ENCODE measurements around the gene CABLES1. TPM values are rescaled to one million over a fixed set of nuclear protein-coding genes. Genes with fewer than 3 reads are reported as not detected.

CABLES1 gene
- total and polyA plus RNA-seq, 2 of the 4 experiments (the other 2 are of a cell fraction): 4.7 to 5.7 TPM

DNA sequence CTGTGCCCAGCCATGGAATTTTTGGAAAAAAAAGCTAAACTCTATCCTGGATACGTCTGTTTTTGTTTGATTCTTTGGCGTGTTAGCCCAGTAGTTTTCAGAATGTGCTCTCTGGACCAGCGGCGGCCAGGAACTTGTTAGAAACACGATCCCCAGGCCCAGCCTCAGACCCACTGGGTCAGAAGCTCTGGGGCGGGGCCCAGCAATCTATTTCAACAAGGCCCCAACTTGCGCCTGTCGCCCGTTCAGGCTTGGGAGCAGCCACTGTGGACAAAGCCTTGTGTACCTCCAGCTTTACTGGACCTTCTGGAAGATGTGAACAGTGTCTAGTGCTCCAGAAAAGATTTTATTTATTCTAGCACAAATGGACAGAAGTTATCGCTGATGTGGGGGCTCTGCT lies 14.3 kb downstream of the CABLES1 start:
- H2BK5ac ChIP-seq (ENCODE audit: low read depth, low read length, poor library complexity, severe bottlenecking): no peak overlapping the region
- no peak overlapping the region for H3K4ac ChIP-seq (ENCODE audit: low read depth, low read length)
- TF ChIP-seq CTCF (conservative IDR thresholded peaks at IDR 0.05; ENCODE audit: low read depth, low read length): no peak
- TF ChIP-seq ELK1 (IDR thresholded peaks at IDR 0.05; ENCODE audit: borderline replicate concordance, low read depth, low read length): no peak
- TF ChIP-seq RAD21 (IDR thresholded peaks at IDR 0.05; ENCODE audit: low read length): no peak
- dilution Hi-C loops (cut with HindIII; ENCODE audit: low sequenced_read_pairs, unreplicated experiment): no loop called here
- no peak overlapping the region for H3K4me2 ChIP-seq (ENCODE audit: low read depth, low read length)
- peaks cover 16% of the 10 kb centered on the region for H3K9me1 ChIP-seq (ENCODE audit: insufficient read depth, low read length)
- H3K4me1 ChIP-seq (ENCODE audit: control insufficient read depth, insufficient read depth, low read length): no peaks in the 10 kb centered on the region; the same call in 1 of the 2 replicates
- H3K4me3 ChIP-seq (ENCODE audit: insufficient read depth, low read depth, low read length): no peak overlapping the region
- no peak overlapping the region for H3K18ac ChIP-seq (ENCODE audit: low read depth, low read length)
- H3K27ac ChIP-seq (ENCODE audit: insufficient read depth, low read length): no peak overlapping the region
- peaks cover 16% of the 10 kb centered on the region for H3K36me3 ChIP-seq (ENCODE audit: control insufficient read depth, insufficient read depth, low read length)
- BruUV-seq (replicated peaks): no TSS peak
- ChIA-PET CTCF (no interaction called here), POLR2A (ENCODE audit: unreplicated experiment) (no interaction called here)
- H3K23ac ChIP-seq (ENCODE audit: low read depth, low read length): no peak overlapping the region
- no peak overlapping the region for H4K8ac ChIP-seq (ENCODE audit: low read depth in 2 of 2, low read length in 2 of 2)
- no peaks in the 10 kb centered on the region for H3K27me3 ChIP-seq (ENCODE audit: control insufficient read depth, insufficient read depth, low read length)
- ATAC-seq (ENCODE audit: low read depth): no peak
- H3K14ac ChIP-seq (replicated peaks; ENCODE audit: low read depth, low read length): no peak overlapping the region
- peaks cover 46% of the 10 kb centered on the region for H4K20me1 ChIP-seq (ENCODE audit: insufficient read depth, low read length)
- no peak overlapping the region for H2AK9ac ChIP-seq (replicated peaks; ENCODE audit: low read depth, low read length, poor library complexity)
- no peak for DNase-seq
- peak overlapping the region; percentile 5; the same call in 1 of the 2 replicates for H2AK5ac ChIP-seq (ENCODE audit: low read depth, low read length)
- H3K56ac ChIP-seq (ENCODE audit: extremely low read depth, insufficient read depth, low read length): no peak overlapping the region
- no peak overlapping the region for H2BK120ac ChIP-seq (ENCODE audit: low read depth, low read length)
- no peak overlapping the region for H2BK20ac ChIP-seq (ENCODE audit: low read depth, low read length)
- no peak overlapping the region for H4K5ac ChIP-seq (ENCODE audit: low read depth, low read length)
- in situ Hi-C loops (cut with MboI; ENCODE audit: low sequenced_read_pairs): no loop called here
- peaks cover 15 to 75% of the 10 kb centered on the region in 2 experiments for H3K79me1 ChIP-seq (ENCODE audit: low read depth in 1 of 2, low read length in 2 of 2)
- WGBS, 2 experiments (ENCODE audit: extremely low coverage in 2 of 2, insufficient read length in 1 of 2): 95% methylated on average over 4 of the region's 10 CpGs; no CpG with 5 or more reads in 1 of the 2 experiments
- no peak overlapping the region for H2BK15ac ChIP-seq (ENCODE audit: low read depth, low read length)
- no peak overlapping the region for H3K9ac ChIP-seq (ENCODE audit: low read depth, low read length)
- no peaks in the 10 kb centered on the region for H3K9me3 ChIP-seq (ENCODE audit: control insufficient read depth, insufficient read depth, low read length)
- intact Hi-C loops (cut with micrococcal nuclease): no loop called here
- no peak overlapping the region for H4K91ac ChIP-seq (ENCODE audit: insufficient read depth, low read depth, low read length)
- H2AFZ ChIP-seq (replicated peaks; ENCODE audit: low read length, poor library complexity): no peak overlapping the region
